NCI-H187 (cell line): Measurements from ENCODE around the gene ABHD4.
A peak's percentile ranks its signal among the peaks of the same experiment; 100 is the strongest.
"Not testable (repeated sequence)": the region's sequence is repeated elsewhere in the genome, so short reads cannot be mapped to it uniquely, and the experiment has no call there.

Experiments used
- DNase-seq, 2 experiments: peaks; one replicate each; lab custom pipeline; 2025; lab: John Stamatoyannopoulos, UW

ABHD4 gene

DNA sequence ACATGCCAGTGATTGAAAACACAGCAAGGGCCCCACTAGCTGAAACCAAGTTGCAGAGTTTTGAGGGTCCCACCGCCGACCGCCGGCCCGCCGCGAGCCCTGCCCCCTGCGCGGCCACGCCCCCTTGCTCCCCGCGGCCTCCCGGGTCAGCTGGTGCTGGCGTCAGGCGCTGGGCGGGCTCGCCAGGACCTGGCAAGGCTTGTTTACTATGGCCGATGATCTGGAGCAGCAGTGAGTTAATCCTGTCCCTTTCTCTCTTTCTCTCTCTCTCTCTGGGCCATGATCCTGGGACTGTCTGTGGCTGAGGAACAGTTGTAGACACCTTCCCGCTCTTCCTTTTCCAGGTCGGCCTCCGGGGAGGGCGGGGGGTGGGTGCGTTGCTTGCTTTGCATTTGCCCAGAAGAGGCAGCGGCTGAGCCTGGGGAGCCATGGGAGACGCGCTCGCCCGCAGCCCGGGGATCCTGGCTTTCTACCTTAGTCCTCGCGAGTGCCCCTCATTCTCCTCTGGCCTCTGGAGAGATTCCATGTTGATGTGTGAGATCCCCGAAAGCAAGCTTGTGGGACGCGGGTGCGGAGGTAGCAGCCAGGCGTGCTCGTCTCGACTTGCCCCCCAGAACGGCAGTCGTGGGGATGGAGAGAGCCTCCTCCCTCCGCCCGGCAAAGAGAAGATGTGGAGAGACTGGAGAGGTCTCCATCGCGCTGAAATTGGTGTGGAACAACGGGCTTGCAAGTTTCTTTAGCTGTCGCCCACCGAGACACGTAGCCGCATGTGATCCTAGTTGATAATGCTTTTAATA, at the start of gene ABHD4:
ABHD4 (plus strand) TSS at position 202 of the 797 bp plus-strand sequence; CDS start at position 209, 7 bp downstream.
- DNase-seq = peak; percentile 20 to 51

DNA sequence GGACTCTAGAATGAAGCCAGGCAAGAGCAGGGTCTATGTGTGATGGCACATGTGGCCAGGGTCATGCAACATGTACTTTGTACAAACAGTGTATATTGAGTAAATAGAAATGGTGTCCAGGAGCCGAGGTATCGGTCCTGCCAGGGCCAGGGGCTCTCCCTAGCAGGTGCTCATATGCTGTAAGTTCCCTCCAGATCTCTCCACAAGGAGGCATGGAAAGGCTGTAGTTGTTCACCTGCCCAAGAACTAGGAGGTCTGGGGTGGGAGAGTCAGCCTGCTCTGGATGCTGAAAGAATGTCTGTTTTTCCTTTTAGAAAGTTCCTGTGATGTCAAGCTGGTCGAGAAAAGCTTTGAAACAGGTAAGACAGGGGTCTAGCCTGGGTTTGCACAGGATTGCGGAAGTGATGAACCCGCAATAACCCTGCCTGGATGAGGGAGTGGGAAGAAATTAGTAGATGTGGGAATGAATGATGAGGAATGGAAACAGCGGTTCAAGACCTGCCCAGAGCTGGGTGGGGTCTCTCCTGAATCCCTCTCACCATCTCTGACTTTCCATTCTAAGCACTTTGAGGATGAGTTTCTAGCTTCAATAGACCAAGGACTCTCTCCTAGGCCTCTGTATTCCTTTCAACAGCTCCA, 48.7 kb upstream of the ABHD4 start:
- DNase-seq = no peak

DNA sequence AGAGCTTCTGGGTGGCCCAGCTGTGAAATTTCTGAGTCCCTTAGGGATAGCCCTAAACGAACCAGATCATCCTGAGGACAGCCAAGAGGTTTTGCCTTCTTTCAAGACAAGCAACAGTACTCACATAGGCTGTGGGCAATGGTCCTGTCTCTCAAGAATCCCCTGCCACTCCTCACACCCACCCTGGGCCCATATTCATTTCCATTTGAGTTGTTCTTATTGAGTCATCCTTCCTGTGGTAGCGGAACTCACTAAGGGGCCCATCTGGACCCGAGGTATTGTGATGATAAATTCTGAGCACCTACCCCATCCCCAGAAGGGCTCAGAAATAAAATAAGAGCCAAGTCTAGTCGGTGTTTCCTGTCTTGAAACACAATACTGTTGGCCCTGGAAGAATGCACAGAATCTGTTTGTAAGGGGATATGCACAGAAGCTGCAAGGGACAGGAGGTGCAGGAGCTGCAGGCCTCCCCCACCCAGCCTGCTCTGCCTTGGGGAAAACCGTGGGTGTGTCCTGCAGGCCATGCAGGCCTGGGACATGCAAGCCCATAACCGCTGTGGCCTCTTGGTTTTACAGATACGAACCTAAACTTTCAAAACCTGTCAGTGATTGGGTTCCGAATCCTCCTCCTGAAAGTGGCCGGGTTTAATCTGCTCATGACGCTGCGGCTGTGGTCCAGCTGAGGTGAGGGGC, 48.0 kb upstream of the ABHD4 start:
- no peak for DNase-seq

GRCh38 chr14:22551605-22551997, 46.5 kb upstream of the ABHD4 start:
- no peak for DNase-seq

GRCh38 chr14:22552001-22552826, 45.9 kb upstream of the ABHD4 start:
- DNase-seq = no peak

GRCh38 chr14:22552827-22553076, 45.3 kb upstream of the ABHD4 start:
- no peak for DNase-seq

DNA sequence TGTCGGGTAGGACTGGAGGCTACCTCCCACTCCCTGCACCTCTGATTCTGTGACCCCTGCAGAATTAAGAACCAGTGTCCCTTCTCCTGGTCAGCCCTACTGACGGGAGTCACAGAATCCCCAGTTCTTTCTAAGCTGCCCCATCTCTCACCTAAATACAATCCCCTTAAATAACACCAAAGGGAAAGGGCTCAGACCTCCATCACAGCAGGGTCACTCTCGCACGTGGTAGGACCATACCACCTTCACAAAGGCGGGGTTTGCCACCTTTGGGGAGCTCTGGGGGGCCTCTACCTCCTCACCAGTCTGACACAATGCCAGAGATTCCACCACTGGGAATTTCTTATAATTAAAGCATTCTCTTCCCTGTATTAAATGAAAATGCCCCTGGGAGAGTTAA, 44.7 kb upstream of the ABHD4 start:
- DNase-seq = no peak

DNA sequence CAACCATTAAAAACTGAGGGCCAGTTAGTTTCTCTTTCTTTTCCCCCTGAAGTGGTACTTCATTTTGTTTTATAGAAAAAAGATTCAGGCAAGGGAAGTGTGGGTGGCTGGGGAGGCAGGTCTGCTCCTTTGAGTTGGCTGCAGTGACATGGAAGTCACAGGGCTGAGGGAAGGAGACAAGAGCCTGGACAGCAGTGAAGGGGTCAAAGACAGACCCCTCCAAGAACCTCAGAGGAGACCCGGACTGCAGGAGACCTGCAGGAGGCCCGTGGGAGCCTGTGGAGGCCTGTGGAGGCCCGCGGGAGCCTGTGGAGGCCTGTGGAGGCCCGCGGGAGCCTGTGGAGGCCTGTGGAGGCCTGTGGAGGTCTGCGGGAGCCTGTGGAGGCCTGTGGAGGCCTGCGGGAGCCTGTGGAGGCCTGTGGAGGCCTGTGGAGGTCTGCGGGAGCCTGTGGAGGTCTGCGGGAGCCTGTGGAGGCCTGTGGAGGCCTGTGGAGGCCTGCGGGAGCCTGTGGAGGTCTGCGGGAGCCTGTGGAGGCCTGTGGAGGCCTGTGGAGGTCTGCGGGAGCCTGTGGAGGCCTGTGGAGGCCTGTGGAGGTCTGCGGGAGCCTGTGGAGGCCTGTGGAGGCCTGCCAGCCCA, 44.1 kb upstream of the ABHD4 start:
- DNase-seq = not testable (repeated sequence)

- no peak for DNase-seq
Observed at GRCh38 chr14:22554498-22555383, 43.4 kb upstream of the ABHD4 start.

DNA sequence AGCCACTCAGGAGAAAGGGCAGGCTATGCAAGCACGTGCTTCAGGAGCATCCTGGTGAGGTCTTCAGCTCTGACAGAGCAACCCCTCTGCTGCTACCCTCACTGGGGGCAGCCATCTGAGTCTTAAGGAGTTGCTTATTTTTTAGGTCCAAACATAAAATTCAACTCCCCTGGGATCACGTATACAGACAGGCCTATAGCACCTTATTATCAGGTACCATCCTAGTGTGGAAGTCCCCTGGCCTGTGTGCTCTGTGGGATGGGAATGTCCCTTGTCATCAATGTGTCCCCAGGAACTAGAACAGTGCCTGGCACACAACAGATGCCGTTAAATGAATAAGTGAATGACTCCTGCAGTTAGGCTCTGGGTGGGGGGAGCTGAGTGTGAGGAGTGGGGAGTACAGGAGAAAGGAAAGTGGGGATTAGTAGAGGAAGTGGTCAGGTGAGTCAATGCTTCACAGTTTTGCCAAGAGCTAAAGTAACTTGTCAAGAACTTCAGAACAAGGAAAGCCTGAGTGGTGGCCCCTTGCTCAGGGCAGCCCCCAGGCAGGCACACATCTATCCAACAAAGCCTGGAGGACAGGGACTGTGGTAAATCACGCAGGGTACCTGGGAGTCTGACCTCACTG, 42.6 kb upstream of the ABHD4 start:
- DNase-seq = no peak

- no peak for DNase-seq
Observed at GRCh38 chr14:22556021-22556989, 41.8 kb upstream of the ABHD4 start.

- DNase-seq = peak; percentile 53 to 84
Observed at GRCh38 chr14:22556990-22557623, 41.0 kb upstream of the ABHD4 start.

GRCh38 chr14:22557846-22558220, 40.3 kb upstream of the ABHD4 start:
- no peak for DNase-seq

DNA sequence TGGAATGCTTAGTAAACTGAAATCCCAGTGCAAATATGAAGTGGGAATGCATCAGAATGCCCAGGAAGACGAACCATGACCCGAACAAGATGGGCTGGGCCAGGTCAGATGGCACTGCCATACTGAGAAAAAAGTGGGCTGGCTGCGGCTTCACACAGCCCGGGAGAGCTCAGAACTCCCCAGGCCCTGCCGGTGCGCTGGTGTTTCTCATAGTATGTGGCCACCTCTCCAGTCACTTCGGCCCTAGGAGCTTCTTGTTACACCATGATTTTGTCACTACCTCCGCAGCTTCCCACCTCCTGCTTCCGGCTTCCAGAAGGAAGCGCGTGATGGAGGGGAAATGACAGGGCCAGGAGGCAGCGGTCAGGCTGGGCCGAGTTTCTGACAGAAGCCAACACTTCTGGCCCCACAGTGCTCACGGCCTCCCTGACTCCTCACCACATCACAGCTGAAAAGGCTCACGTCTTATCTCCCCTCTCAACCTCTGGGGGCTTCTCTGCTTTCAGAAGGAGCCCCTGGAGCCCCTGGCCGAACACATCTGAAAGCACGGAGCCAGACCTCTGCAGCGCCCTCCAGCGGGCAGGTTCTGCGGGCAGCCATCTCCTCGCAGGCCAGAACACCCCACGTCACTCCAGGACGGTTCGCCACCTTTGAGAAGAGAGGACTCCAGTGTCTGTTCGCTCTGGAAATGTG, 39.7 kb upstream of the ABHD4 start:
- DNase-seq = no peak

DNA sequence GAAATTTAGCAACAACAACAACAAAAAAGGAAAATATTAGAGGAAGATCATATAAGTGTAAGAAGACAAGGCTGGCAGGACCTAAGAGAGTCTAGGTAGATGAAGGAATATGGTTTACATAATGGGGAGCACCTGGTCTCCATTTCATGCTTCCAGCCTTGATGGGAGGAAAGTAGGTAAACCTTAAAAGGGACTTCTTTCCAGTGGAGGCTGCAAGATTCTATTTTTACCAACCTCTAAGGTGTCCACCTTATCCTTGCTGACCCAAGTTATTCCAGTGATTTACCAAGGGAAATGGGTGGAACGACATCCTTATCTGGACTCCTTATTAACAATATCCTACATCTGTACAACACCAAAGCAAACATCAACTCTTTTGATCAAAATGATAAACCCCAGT, 39.1 kb upstream of the ABHD4 start:
- DNase-seq = no peak

- DNase-seq = no peak
Observed at GRCh38 chr14:22560662-22561365, 37.3 kb upstream of the ABHD4 start.

GRCh38 chr14:22561366-22561660, 36.8 kb upstream of the ABHD4 start:
- no peak for DNase-seq
